ENCODE measurements around the gene NUBP1. TPM values are rescaled to one million over a fixed set of nuclear protein-coding genes. Genes with fewer than 3 reads are reported as not detected.

NUBP1 gene
- total and polyA plus RNA-seq, 9 of the 15 experiments (the other 6 are each of a cell fraction or from before 2014, with no cell fraction given) = 17.2 to 55.1 (median 35.6) TPM

DNA sequence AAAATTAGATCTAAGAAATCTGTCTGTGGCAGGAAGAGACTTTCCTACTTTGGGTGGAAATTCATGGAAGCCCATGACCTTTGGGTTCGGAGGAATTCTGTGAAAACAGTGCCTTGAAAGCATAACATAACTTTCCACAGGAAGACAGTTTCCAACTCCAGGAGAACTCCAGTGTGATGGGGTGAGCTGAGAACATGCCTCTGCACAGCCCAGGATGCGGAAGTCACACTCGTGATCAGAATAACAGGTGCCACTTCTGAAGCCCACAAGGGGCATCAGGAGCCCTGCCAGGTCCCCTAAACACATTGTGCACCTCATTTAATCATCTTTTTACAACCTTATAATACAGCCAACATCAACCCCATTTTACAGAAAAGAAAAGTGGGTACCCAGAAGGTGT is 65.2 kb downstream of the NUBP1 start (continued):
- TF ChIP-seq, protein P1, sequence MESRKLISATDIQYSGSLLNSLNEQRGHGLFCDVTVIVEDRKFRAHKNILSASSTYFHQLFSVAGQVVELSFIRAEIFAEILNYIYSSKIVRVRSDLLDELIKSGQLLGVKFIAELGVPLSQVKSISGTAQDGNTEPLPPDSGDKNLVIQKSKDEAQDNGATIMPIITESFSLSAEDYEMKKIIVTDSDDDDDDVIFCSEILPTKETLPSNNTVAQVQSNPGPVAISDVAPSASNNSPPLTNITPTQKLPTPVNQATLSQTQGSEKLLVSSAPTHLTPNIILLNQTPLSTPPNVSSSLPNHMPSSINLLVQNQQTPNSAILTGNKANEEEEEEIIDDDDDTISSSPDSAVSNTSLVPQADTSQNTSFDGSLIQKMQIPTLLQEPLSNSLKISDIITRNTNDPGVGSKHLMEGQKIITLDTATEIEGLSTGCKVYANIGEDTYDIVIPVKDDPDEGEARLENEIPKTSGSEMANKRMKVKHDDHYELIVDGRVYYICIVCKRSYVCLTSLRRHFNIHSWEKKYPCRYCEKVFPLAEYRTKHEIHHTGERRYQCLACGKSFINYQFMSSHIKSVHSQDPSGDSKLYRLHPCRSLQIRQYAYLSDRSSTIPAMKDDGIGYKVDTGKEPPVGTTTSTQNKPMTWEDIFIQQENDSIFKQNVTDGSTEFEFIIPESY (CRISPR knock-in tag; IDR thresholded peaks at IDR 0.05) = no peak
- TF ChIP-seq SIX5 (IDR thresholded peaks at IDR 0.05; ENCODE audit: borderline replicate concordance in 1 of 2, insufficient read depth in 1 of 2, low read depth in 1 of 2, low read length in 2 of 2) (no peak), ZKSCAN1 (IDR thresholded peaks at IDR 0.05; ENCODE audit: low read depth, low read length) (no peak), ZNF583 (CRISPR knock-in tag; IDR thresholded peaks at IDR 0.05) (no peak)

DNA sequence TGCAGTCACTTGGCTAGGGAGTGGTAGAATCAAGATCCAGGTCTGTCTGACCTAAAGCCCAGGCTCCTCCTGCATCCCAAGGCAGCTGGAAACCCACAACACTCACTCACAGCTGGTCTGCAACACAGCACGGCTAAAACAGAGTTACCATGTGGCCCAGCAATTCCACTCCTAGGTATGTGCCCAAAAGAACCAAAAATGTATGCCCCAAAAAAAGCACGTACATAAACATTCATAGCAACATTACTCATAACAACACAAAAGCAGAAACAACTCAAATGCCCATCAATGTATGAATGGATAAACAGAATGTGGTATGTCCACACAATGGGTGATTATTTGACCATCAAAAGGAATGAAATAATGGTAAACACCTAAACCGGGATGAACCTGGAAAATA is 66.1 kb downstream of the NUBP1 start:
- no peaks in the 10 kb centered on the region for H3K79me2 ChIP-seq (ENCODE audit: control insufficient read depth, insufficient read depth, low read length)
- no peak overlapping the region for H3K4me2 ChIP-seq (ENCODE audit: insufficient read depth, low read length)
- intact Hi-C loops (cut with micrococcal nuclease) (no loop called here), in situ Hi-C loops (cut with MboI) (no loop called here)
- H2AFZ ChIP-seq (ENCODE audit: low read depth, low read length) = no peak overlapping the region
- H3K4me1 ChIP-seq (replicated peaks in 1 of 2; ENCODE audit: control insufficient read depth in 2 of 2, insufficient read depth in 2 of 2, low read length in 2 of 2) = no peaks in the 10 kb centered on the region
- H3K9ac ChIP-seq (ENCODE audit: insufficient read depth in 1 of 2, low read depth in 2 of 2, low read length in 2 of 2) = no peak overlapping the region
- H3K27ac ChIP-seq (ENCODE audit: extremely low read depth, low read depth, low read length) = no peak overlapping the region
- BruUV-seq (replicated peaks) = no TSS peak
- H3K9me3 ChIP-seq (replicated peaks; ENCODE audit: control insufficient read depth, insufficient read depth, low read depth, low read length) = no peaks in the 10 kb centered on the region
- FAIRE-seq = no peak
- DNase-seq (ENCODE audit: extremely low read depth in 1 of 4, low spot score in 3 of 4) = no peak
- no peaks in the 10 kb centered on the region for H3K9me1 ChIP-seq (ENCODE audit: control insufficient read depth, insufficient read depth, low read length)
- H3K27me3 ChIP-seq (ENCODE audit: control insufficient read depth in 2 of 2, insufficient read depth in 2 of 2, low read length in 2 of 2) = peaks cover 5 to 52% of the 10 kb centered on the region in 2 experiments; a peak in 3 of 5 replicates
- CTCF ChIA-PET (ENCODE audit: low intra/inter-chr PET ratio) = no interaction called here
- 5% methylated on average over 3 of the region's 3 CpGs for WGBS (ENCODE audit: insufficient coverage, low coverage, missing lambda C conversion rate)
- no peaks in the 10 kb centered on the region for H3K36me3 ChIP-seq (ENCODE audit: control insufficient read depth, insufficient read depth, low read length)
- no peak for ATAC-seq
- no peak overlapping the region for H3K4me3 ChIP-seq
- H4K20me1 ChIP-seq (replicated peaks; ENCODE audit: control insufficient read depth, insufficient read depth, low read length) = no peaks in the 10 kb centered on the region
- POLR2A ChIA-PET = interaction anchor here (0.7 kb wide), 2 partner anchors 10 to 485 kb away, joined by 3 read pairs; no protein-coding TSS in a partner anchor
- no peak for TF ChIP-seq EHMT2 (IDR thresholded peaks at IDR 0.05)
- no peak for TF ChIP-seq KLF1 (tag; IDR thresholded peaks at IDR 0.05)
- TF ChIP-seq, protein P2, sequence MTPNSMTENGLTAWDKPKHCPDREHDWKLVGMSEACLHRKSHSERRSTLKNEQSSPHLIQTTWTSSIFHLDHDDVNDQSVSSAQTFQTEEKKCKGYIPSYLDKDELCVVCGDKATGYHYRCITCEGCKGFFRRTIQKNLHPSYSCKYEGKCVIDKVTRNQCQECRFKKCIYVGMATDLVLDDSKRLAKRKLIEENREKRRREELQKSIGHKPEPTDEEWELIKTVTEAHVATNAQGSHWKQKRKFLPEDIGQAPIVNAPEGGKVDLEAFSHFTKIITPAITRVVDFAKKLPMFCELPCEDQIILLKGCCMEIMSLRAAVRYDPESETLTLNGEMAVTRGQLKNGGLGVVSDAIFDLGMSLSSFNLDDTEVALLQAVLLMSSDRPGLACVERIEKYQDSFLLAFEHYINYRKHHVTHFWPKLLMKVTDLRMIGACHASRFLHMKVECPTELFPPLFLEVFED (CRISPR knock-in tag; conservative IDR thresholded peaks at IDR 0.05) = no peak
- no peak for TF ChIP-seq ZNF436 (CRISPR knock-in tag; IDR thresholded peaks at IDR 0.05)
- TF ChIP-seq, protein P3, sequence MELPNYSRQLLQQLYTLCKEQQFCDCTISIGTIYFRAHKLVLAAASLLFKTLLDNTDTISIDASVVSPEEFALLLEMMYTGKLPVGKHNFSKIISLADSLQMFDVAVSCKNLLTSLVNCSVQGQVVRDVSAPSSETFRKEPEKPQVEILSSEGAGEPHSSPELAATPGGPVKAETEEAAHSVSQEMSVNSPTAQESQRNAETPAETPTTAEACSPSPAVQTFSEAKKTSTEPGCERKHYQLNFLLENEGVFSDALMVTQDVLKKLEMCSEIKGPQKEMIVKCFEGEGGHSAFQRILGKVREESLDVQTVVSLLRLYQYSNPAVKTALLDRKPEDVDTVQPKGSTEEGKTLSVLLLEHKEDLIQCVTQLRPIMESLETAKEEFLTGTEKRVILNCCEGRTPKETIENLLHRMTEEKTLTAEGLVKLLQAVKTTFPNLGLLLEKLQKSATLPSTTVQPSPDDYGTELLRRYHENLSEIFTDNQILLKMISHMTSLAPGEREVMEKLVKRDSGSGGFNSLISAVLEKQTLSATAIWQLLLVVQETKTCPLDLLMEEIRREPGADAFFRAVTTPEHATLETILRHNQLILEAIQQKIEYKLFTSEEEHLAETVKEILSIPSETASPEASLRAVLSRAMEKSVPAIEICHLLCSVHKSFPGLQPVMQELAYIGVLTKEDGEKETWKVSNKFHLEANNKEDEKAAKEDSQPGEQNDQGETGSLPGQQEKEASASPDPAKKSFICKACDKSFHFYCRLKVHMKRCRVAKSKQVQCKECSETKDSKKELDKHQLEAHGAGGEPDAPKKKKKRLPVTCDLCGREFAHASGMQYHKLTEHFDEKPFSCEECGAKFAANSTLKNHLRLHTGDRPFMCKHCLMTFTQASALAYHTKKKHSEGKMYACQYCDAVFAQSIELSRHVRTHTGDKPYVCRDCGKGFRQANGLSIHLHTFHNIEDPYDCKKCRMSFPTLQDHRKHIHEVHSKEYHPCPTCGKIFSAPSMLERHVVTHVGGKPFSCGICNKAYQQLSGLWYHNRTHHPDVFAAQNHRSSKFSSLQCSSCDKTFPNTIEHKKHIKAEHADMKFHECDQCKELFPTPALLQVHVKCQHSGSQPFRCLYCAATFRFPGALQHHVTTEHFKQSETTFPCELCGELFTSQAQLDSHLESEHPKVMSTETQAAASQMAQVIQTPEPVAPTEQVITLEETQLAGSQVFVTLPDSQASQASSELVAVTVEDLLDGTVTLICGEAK (IDR thresholded peaks at IDR 0.05) = no peak
- TF ChIP-seq, protein P3 (CRISPR knock-in tag; IDR thresholded peaks at IDR 0.05) = no peak

Measured in K562 (cell line).